Activated T-helper 9 cell treated with anti-CD3 and anti-CD28 coated beads, Interleukin-2, amount 50 U/mL, for 16 hours (primary cell): ENCODE results near the gene COL11A2.
"Not testable (repeated sequence)": the region's sequence is repeated elsewhere in the genome, so short reads cannot be mapped to it uniquely, and the experiment has no call there.

Source experiments
- DNase-seq: peaks from one replicate; pipeline ENCODE4 v3.0.0-alpha.2; 2020; ENCODE audit warnings: low read depth

COL11A2 gene

GRCh38 chr6:33192105-33192646 is at the start of gene COL11A2:
TSS of gene COL11A2 (minus strand) at chr6:33192467. CDS start at chr6:33192240, 227 bp downstream.
- no peak for DNase-seq

GRCh38 chr6:33241968-33242367 is 49.7 kb upstream of the COL11A2 start:
- DNase-seq: no peak

GRCh38 chr6:33237741-33238140 is 45.5 kb upstream of the COL11A2 start:
- no peak for DNase-seq

GRCh38 chr6:33236852-33237251 is 44.6 kb upstream of the COL11A2 start:
- DNase-seq: no peak

GRCh38 chr6:33236328-33236727 is 44.1 kb upstream of the COL11A2 start:
- no peak for DNase-seq

- DNase-seq: no peak
These were observed 43.0 kb upstream of the COL11A2 start for GRCh38 chr6:33235221-33235634.

GRCh38 chr6:33226503-33227120 is 34.3 kb upstream of the COL11A2 start:
- not testable (repeated sequence) for DNase-seq

GRCh38 chr6:33217681-33218080 is 25.4 kb upstream of the COL11A2 start:
- DNase-seq: no peak

- no peak for DNase-seq
These were observed 25.0 kb upstream of the COL11A2 start for GRCh38 chr6:33217246-33217645.

- DNase-seq: no peak
These were observed 23.9 kb upstream of the COL11A2 start for GRCh38 chr6:33216117-33216649.

- no peak for DNase-seq
These were observed 23.2 kb upstream of the COL11A2 start for GRCh38 chr6:33215271-33216116.

- no peak for DNase-seq
These were observed 21.7 kb upstream of the COL11A2 start for GRCh38 chr6:33213989-33214335.

GRCh38 chr6:33213166-33213988 is 21.1 kb upstream of the COL11A2 start:
- DNase-seq: no peak

GRCh38 chr6:33212857-33213165 is 20.5 kb upstream of the COL11A2 start:
- no peak for DNase-seq

GRCh38 chr6:33211666-33212422 is 19.6 kb upstream of the COL11A2 start:
- DNase-seq: no peak

- DNase-seq: no peak
These were observed 18.9 kb upstream of the COL11A2 start for GRCh38 chr6:33211136-33211535.

- no peak for DNase-seq
These were observed 17.6 kb upstream of the COL11A2 start for GRCh38 chr6:33209856-33210255.

GRCh38 chr6:33208091-33208967 is 16.1 kb upstream of the COL11A2 start, which contains the start of gene RING1:
TSS of gene RING1 (plus strand) at chr6:33208500. CDS start at chr6:33208823, 323 bp downstream.
- peak; percentile 79 for DNase-seq

GRCh38 chr6:33207552-33208090 is 15.4 kb upstream of the COL11A2 start:
- no peak for DNase-seq
